ENCODE data around the gene DACH1. TPM values are rescaled to one million over a fixed set of nuclear protein-coding genes. Genes with fewer than 3 reads are reported as not detected.

The DACH1 gene
- total and polyA plus RNA-seq, 2 experiments from 2014 or later, result 1.3 to 6.5 TPM

GRCh38 chr13:71677124-71677523 lies 189.9 kb downstream of the DACH1 start:
- Histone ChIP-seq H4K20me1 (ENCODE audit: insufficient read depth, poor library complexity, severe bottlenecking) (no peaks in the 10 kb centered on the region), H2AFZ (no peak overlapping the region), H3K9me2 (replicated peaks; ENCODE audit: insufficient read depth) (no peaks in the 10 kb centered on the region), H3K27me3 (no peaks in the 10 kb centered on the region), H3K9me3 (ENCODE audit: low read depth) (no peaks in the 10 kb centered on the region), H3K36me3 (replicated peaks; ENCODE audit: insufficient read depth, low read depth) (no peaks in the 10 kb centered on the region), H3K4me2 (no peak overlapping the region), H3K4me1 (ENCODE audit: insufficient read depth) (no peaks in the 10 kb centered on the region), H3K79me2 (no peaks in the 10 kb centered on the region), H3K27ac (no peak overlapping the region), H3K4me3 (no peak overlapping the region)
- TF ChIP-seq CTCF (IDR thresholded peaks at IDR 0.05; ENCODE audit: poor library complexity), result no peak
- TF ChIP-seq EZH2phosphoT487 (IDR thresholded peaks at IDR 0.05; ENCODE audit: low read depth, severe bottlenecking, unreplicated experiment), result no peak
- TF ChIP-seq EZH2 (IDR thresholded peaks at IDR 0.05; ENCODE audit: borderline replicate concordance), result no peak
- DNase-seq (ENCODE audit: low spot score), result no peak
- WGBS (ENCODE audit: low lambda C conversion rate, missing lambda C conversion rate), result 95% methylated on average over 2 of the region's 2 CpGs

GRCh38 chr13:71672512-71672911 lies 194.5 kb downstream of the DACH1 start:
- Histone ChIP-seq H3K9me3 (ENCODE audit: low read depth) (no peaks in the 10 kb centered on the region), H4K20me1 (ENCODE audit: insufficient read depth, poor library complexity, severe bottlenecking) (no peaks in the 10 kb centered on the region), H3K9me2 (replicated peaks; ENCODE audit: insufficient read depth) (no peaks in the 10 kb centered on the region), H3K27me3 (no peaks in the 10 kb centered on the region), H3K4me3 (no peak overlapping the region), H3K4me2 (no peak overlapping the region), H3K4me1 (ENCODE audit: insufficient read depth) (no peaks in the 10 kb centered on the region), H3K79me2 (no peaks in the 10 kb centered on the region), H3K36me3 (replicated peaks; ENCODE audit: insufficient read depth, low read depth) (no peaks in the 10 kb centered on the region), H3K27ac (no peak overlapping the region), H2AFZ (no peak overlapping the region)
- WGBS (ENCODE audit: low lambda C conversion rate, missing lambda C conversion rate), result 62% methylated on average over 4 of the region's 4 CpGs
- TF ChIP-seq EZH2 (IDR thresholded peaks at IDR 0.05; ENCODE audit: borderline replicate concordance) (no peak), EZH2phosphoT487 (IDR thresholded peaks at IDR 0.05; ENCODE audit: low read depth, severe bottlenecking, unreplicated experiment) (no peak), CTCF (IDR thresholded peaks at IDR 0.05; ENCODE audit: poor library complexity) (peak; percentile 16)
- DNase-seq (ENCODE audit: low spot score), result no peak

GRCh38 chr13:71663431-71663830 lies 203.6 kb downstream of the DACH1 start:
- H3K9me2 ChIP-seq (replicated peaks; ENCODE audit: insufficient read depth), result no peaks in the 10 kb centered on the region
- H3K27ac ChIP-seq, result no peak overlapping the region
- H4K20me1 ChIP-seq (ENCODE audit: insufficient read depth, poor library complexity, severe bottlenecking), result no peaks in the 10 kb centered on the region
- H2AFZ ChIP-seq, result no peak overlapping the region
- H3K79me2 ChIP-seq, result no peaks in the 10 kb centered on the region
- H3K27me3 ChIP-seq, result no peaks in the 10 kb centered on the region
- H3K4me2 ChIP-seq, result no peak overlapping the region
- H3K4me3 ChIP-seq, result no peak overlapping the region
- no peaks in the 10 kb centered on the region for H3K9me3 ChIP-seq (ENCODE audit: low read depth)
- DNase-seq (ENCODE audit: low spot score), result no peak
- 94% methylated on average over 2 of the region's 2 CpGs for WGBS (ENCODE audit: low lambda C conversion rate, missing lambda C conversion rate)
- no peaks in the 10 kb centered on the region for H3K36me3 ChIP-seq (replicated peaks; ENCODE audit: insufficient read depth, low read depth)
- TF ChIP-seq EZH2 (IDR thresholded peaks at IDR 0.05; ENCODE audit: borderline replicate concordance), result no peak
- peaks cover 7% of the 10 kb centered on the region for H3K4me1 ChIP-seq (ENCODE audit: insufficient read depth)

GRCh38 chr13:71661921-71662320 lies 205.1 kb downstream of the DACH1 start:
- Histone ChIP-seq H3K27ac (no peak overlapping the region), H3K4me1 (ENCODE audit: insufficient read depth) (peaks cover 7% of the 10 kb centered on the region), H3K36me3 (replicated peaks; ENCODE audit: insufficient read depth, low read depth) (no peaks in the 10 kb centered on the region), H3K79me2 (no peaks in the 10 kb centered on the region), H3K4me3 (no peak overlapping the region), H3K4me2 (no peak overlapping the region), H2AFZ (no peak overlapping the region), H3K9me3 (ENCODE audit: low read depth) (no peaks in the 10 kb centered on the region), H3K27me3 (no peaks in the 10 kb centered on the region), H4K20me1 (ENCODE audit: insufficient read depth, poor library complexity, severe bottlenecking) (no peaks in the 10 kb centered on the region), H3K9me2 (replicated peaks; ENCODE audit: insufficient read depth) (no peaks in the 10 kb centered on the region)
- 92% methylated on average over 3 of the region's 3 CpGs for WGBS (ENCODE audit: low lambda C conversion rate, missing lambda C conversion rate)
- no peak for DNase-seq (ENCODE audit: low spot score)
- TF ChIP-seq EZH2phosphoT487 (IDR thresholded peaks at IDR 0.05; ENCODE audit: low read depth, severe bottlenecking, unreplicated experiment) (no peak), CTCF (IDR thresholded peaks at IDR 0.05; ENCODE audit: poor library complexity) (no peak), EZH2 (IDR thresholded peaks at IDR 0.05; ENCODE audit: borderline replicate concordance) (no peak)

Data from hepatocyte (in vitro differentiated cells).